Smooth muscle cell (in vitro differentiated cells): ENCODE results near the gene EIF5. TPM values are rescaled to one million over a fixed set of nuclear protein-coding genes. Genes with fewer than 3 reads are reported as not detected.

ENCODE experiments used
- DNase-seq: peaks from one replicate; lab custom pipeline; 2025; ENCODE audit not compliant: unreplicated experiment; lab: John Stamatoyannopoulos, UW
- H2AFZ ChIP-seq: fragments of 200-600 bp; sonication (generic); 2 replicates; pipeline ENCODE4 v1.6.0; 2016; ENCODE audit warnings: antibody characterized with exemption, low read depth, mild to moderate bottlenecking
- H3F3A ChIP-seq: fragments of 200-600 bp; sonication (generic); 2 replicates; pipeline ENCODE4 v1.6.0; 2017; ENCODE audit warnings: antibody characterized with exemption, low read depth
- H3K27ac ChIP-seq: fragments of 200-600 bp; sonication (generic); 2 replicates; pipeline ENCODE4 v1.5.1; 2016; ENCODE audit warnings: low read depth, mild to moderate bottlenecking
- H3K27me3 ChIP-seq: fragments of 200-600 bp; sonication (generic); 2 replicates; pipeline ENCODE4 v1.6.1; 2016; ENCODE audit warnings: low read depth, mild to moderate bottlenecking
- H3K36me3 ChIP-seq: fragments of 200-600 bp; sonication (generic); 2 replicates; pipeline ENCODE4 v1.5.1; 2016; ENCODE audit warnings: low read depth
- H3K4me1 ChIP-seq: fragments of 200-600 bp; sonication (generic); 2 replicates; pipeline ENCODE4 v1.5.1; 2016; ENCODE audit warnings: low read depth
- H3K4me2 ChIP-seq: fragments of 200-600 bp; sonication (generic); 2 replicates; pipeline ENCODE4 v1.6.0; 2016; ENCODE audit warnings: mild to moderate bottlenecking
- H3K4me3 ChIP-seq: fragments of 200-600 bp; sonication (generic); 2 replicates; pipeline ENCODE4 v1.5.1; 2016; ENCODE audit warnings: mild to moderate bottlenecking
- H3K79me2 ChIP-seq: fragments of 200-600 bp; sonication (generic); 2 replicates; pipeline ENCODE4 v1.6.0; 2016; ENCODE audit warnings: low read depth, mild to moderate bottlenecking
- H3K9ac ChIP-seq: fragments of 200-600 bp; sonication (generic); 2 replicates; pipeline ENCODE4 v1.6.0; 2016; ENCODE audit warnings: low read depth
- H3K9me3 ChIP-seq: fragments of 200-600 bp; sonication (generic); replicated peaks from 2 replicates; pipeline ENCODE4 v1.5.1; 2016; ENCODE audit warnings: low read depth
- H4K20me1 ChIP-seq: fragments of 200-600 bp; sonication (generic); 2 replicates; pipeline ENCODE4 v1.6.0; 2016; ENCODE audit warnings: low read depth
- WGBS: methylation state at CpG from one replicate; pipeline ENCODE4 v1.1.7; 2016; ENCODE audit warnings: low lambda C conversion rate; 5-methylcytosine and 5-hydroxymethylcytosine counted together
- polyA plus RNA-seq: library from polyadenylated mRNA; unstranded; fragments of >200 nt; fragmentation: Nextera tagmentation; extraction: Ambion mirVana; gene quantifications from 2 replicates; pipeline ENCODE4 v1.2.1, GENCODE V29; 2016
- total RNA-seq: library from RNA; depleted of rRNA; stranded (reverse); fragments of >200 nt; gene quantifications from 2 replicates; pipeline ENCODE4 v1.2.3, GENCODE V29; 2014
- TF ChIP-seq, protein P1 (sequence below): fragments of 200-600 bp; sonication (generic); IDR thresholded peaks from 2 replicates; pipeline ENCODE4 v1.5.1; 2017; ENCODE audit warnings: borderline replicate concordance, mild to moderate bottlenecking, antibody characterized with exemption; ENCODE audit not compliant: insufficient read depth, poor library complexity, severe bottlenecking

EIF5 gene
- total and polyA plus RNA-seq, 2 experiments from 2014 or later: 278 to 290 TPM

DNA sequence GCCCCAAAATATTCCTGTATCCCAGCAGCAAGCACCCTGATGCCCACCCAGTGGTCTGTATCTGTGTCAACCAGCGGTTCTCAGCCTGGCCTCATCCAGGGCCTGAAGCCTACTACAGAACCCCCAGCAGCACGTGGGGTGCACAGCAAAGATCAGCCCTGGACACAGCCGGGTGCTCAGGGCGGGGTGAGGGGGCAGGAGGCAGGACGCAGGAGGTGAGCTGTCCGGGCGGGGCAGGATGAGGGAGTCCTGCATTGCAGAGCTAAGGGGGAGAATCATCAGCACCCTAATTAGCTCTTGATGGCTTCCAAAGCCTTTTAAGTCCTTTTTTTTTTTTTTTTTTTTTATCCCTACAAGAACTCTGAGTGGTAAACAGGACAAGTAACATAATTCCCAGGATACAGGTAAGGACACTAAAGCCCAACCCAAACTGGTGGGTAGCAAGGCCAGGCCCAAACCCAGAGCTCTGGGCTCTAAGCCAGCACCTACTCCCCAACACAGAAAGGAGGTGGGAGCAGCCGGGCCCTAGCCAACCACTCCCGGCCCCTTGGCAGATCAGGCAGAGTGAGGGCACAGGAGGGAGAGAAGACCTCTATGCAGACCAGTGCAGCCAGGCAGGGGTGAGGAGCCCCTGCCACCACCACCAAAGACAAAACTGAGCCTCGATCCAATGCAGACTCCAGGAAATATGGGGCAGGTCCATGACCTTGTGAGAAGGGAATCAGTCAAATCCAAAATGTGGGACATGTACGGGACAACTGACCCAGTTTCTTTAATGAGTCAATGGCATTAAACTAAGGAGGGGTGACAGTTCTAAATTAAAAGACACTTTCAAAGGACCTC, 32.3 kb upstream of the EIF5 start:
- no peak overlapping the region for H2AFZ ChIP-seq
- TF ChIP-seq, protein P1, sequence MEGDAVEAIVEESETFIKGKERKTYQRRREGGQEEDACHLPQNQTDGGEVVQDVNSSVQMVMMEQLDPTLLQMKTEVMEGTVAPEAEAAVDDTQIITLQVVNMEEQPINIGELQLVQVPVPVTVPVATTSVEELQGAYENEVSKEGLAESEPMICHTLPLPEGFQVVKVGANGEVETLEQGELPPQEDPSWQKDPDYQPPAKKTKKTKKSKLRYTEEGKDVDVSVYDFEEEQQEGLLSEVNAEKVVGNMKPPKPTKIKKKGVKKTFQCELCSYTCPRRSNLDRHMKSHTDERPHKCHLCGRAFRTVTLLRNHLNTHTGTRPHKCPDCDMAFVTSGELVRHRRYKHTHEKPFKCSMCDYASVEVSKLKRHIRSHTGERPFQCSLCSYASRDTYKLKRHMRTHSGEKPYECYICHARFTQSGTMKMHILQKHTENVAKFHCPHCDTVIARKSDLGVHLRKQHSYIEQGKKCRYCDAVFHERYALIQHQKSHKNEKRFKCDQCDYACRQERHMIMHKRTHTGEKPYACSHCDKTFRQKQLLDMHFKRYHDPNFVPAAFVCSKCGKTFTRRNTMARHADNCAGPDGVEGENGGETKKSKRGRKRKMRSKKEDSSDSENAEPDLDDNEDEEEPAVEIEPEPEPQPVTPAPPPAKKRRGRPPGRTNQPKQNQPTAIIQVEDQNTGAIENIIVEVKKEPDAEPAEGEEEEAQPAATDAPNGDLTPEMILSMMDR: no peak
- H3K27me3 ChIP-seq: no peaks in the 10 kb centered on the region
- no peak overlapping the region for H3K9ac ChIP-seq
- H3K9me3 ChIP-seq: no peaks in the 10 kb centered on the region
- H3K27ac ChIP-seq: no peak overlapping the region
- H4K20me1 ChIP-seq: no peaks in the 10 kb centered on the region
- H3K36me3 ChIP-seq: no peaks in the 10 kb centered on the region
- no peak for DNase-seq
- no peaks in the 10 kb centered on the region for H3K4me1 ChIP-seq
- H3F3A ChIP-seq: no peaks in the 10 kb centered on the region
- WGBS: 95% methylated on average over 11 of the region's 11 CpGs
- H3K4me3 ChIP-seq: no peak overlapping the region
- H3K79me2 ChIP-seq: no peaks in the 10 kb centered on the region
- H3K4me2 ChIP-seq: no peak overlapping the region

- no peaks in the 10 kb centered on the region for H3F3A ChIP-seq
- TF ChIP-seq, protein P1: no peak
- no peaks in the 10 kb centered on the region for H3K79me2 ChIP-seq
- H3K4me1 ChIP-seq: no peaks in the 10 kb centered on the region
- no peak overlapping the region for H3K27ac ChIP-seq
- no peak overlapping the region for H2AFZ ChIP-seq
- no peak overlapping the region for H3K4me3 ChIP-seq
- no peaks in the 10 kb centered on the region for H4K20me1 ChIP-seq
- H3K4me2 ChIP-seq: no peak overlapping the region
- H3K27me3 ChIP-seq: no peaks in the 10 kb centered on the region
- no peaks in the 10 kb centered on the region for H3K36me3 ChIP-seq
- H3K9me3 ChIP-seq: no peaks in the 10 kb centered on the region
- H3K9ac ChIP-seq: no peak overlapping the region
- no peak for DNase-seq
- WGBS: 88% methylated on average over 1 of the region's 1 CpG
Observed at GRCh38 chr14:103302966-103303365, 31.1 kb upstream of the EIF5 start.

GRCh38 chr14:103304706-103305105, 29.3 kb upstream of the EIF5 start:
- no peaks in the 10 kb centered on the region for H4K20me1 ChIP-seq
- TF ChIP-seq, protein P1: no peak
- no peak overlapping the region for H3K4me2 ChIP-seq
- H3K36me3 ChIP-seq: no peaks in the 10 kb centered on the region
- H2AFZ ChIP-seq: no peak overlapping the region
- no peak overlapping the region for H3K4me3 ChIP-seq
- no peaks in the 10 kb centered on the region for H3F3A ChIP-seq
- DNase-seq: no peak
- no peaks in the 10 kb centered on the region for H3K9me3 ChIP-seq
- no peaks in the 10 kb centered on the region for H3K4me1 ChIP-seq
- WGBS: 50% methylated on average over 2 of the region's 2 CpGs
- no peaks in the 10 kb centered on the region for H3K79me2 ChIP-seq
- H3K27me3 ChIP-seq: no peaks in the 10 kb centered on the region
- no peak overlapping the region for H3K9ac ChIP-seq
- H3K27ac ChIP-seq: no peak overlapping the region
